ENCODE results near the gene FCGR2B.
"Not testable (repeated sequence)": the region's sequence is repeated elsewhere in the genome, so short reads cannot be mapped to it uniquely, and the experiment has no call there.

Gene FCGR2B

DNA sequence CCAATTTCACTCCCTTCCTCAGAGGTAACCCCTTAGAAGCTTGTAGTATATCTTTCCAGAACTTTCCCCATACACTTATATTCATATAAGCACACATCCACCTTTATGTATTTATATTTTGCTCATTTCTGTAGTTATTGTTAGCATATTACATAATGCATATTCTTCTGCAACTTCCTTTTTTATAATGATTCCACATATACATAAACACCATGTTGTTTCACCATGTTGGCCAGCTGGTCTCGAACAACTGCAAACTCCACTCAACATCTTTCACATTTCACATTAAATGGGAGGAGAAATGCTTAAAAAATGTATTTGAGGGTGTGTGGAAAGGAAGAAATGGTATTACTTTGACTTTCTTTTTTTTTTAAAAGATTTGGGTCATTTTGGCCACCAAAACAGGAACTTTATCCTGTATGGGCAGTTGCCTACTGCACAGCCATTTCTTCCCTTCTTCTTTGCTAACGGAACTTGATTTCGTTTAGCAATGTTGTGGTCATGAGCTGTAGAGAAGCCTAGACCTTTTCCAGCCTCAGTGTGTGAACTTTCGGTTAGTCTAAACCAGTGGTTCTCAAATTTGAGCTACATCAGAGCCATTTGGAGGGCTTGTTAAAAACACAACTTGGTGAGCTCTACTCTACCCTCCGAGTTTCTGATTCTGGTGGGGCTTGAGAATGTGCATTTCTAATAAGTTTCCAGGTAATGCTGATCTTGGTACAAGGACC lies 19.3 kb upstream of the FCGR2B start:
- in situ Hi-C loops (cut with HindIII; ENCODE audit: low pct_ligation_motif_present, low pct_unique_long_range_greater_than_20kb, low sequenced_read_pairs) = not testable (repeated sequence)

DNA sequence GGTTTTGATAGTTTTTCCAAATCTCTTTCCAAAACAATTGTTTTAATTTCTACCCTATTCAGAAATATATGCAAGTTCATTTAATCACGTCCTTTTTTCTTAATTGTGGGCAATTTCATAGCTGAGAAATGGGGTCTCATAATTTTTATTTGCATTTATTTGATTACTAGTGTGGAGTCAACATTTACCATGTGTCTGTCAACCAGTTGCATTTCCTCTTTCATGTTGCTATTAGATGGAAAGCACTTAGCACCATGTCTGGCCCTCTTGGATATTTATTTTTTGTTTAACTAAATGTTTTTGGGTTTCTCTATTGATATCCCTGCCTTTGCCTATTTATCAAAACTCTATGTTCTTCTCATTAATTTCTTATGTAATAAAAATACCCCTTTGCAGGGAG lies 18.1 kb upstream of the FCGR2B start:
- in situ Hi-C loops (cut with HindIII; ENCODE audit: low pct_ligation_motif_present, low pct_unique_long_range_greater_than_20kb, low sequenced_read_pairs); DNase-seq: not testable (repeated sequence)

More for the DNA sequence above, 19.3 kb upstream of the FCGR2B start:
- DNase-seq = not testable (repeated sequence)

DNA sequence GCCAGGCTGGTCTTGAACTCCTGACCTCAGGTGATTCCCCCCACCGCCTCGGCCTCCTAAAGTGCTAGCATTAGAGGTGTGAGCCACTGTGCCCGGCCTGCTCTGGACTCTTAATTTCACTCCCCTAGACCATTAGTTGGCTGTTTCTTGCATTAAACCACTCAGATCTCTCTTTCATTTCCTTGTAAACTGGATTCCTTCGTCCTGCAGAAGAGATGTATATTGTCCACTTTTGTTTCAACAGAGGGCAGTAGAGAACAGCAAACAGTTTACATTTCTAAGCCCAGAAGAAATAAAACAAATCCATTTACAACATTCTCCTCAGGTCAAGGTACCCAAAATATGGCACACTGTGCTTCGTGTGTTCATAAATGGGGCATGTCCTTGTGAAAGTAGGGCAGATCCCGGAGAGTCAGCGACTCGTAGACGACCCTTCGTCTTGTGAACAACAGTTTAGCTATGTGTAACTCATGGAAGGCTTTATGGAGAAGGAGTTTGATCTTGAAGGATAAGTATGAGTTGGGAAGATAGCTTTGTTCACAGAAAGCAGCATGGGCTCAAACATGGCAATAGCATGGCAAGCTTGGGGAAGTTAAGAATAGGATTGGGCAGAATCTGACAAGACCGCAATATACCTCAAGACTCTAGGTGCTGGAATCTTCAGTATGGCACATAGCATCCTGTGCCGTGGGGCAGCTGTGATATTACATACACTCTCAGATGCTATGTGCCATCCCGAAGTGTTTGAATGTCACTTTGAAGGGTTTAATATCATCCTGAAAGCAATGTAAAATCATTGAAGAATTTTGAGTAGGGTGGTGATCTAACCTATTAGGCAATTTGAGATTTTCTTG lies 15.2 kb upstream of the FCGR2B start:
- in situ Hi-C loops (cut with HindIII; ENCODE audit: low pct_ligation_motif_present, low pct_unique_long_range_greater_than_20kb, low sequenced_read_pairs) = not testable (repeated sequence)
- DNase-seq = peak; percentile 44

DNA sequence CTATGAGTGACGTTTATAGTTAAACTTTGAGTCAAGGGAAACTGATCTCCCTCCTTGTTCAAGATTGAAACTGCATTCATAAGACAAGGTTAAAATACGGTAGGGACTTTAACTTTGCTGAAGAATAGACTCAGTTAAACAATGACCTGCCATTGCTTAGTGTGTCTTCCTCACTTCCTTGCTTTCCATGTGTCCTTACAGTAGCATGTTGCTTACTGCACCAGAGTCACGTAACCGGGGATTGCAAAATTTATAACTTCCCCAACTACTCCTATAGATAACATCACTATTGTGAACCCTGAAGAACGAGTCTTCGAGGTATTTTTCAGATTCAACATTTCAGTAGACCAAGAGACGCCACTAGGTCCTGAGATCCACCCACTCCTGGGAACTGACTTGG lies 9.4 kb upstream of the FCGR2B start:
- in situ Hi-C loops (cut with HindIII; ENCODE audit: low pct_ligation_motif_present, low pct_unique_long_range_greater_than_20kb, low sequenced_read_pairs); DNase-seq: not testable (repeated sequence)

DNA sequence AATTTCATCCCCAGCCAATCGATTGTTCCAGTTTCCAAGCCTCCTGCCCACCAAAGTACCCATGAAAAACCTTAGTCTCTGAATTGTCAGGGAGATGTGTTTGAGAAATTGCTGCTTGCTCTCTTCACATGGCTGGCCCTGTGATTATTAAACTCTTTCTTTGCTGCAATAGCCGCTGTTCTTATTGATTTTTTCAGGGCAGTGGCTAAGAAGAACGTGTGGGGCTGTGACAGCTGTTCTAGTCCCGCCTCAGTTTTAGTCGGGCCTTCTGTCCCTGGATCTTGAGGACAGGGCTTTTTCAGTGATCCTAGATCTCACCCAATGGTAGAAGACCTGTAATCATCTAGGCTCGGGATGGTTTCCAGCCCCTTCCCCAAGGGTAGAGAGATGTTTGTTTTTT lies 9.0 kb upstream of the FCGR2B start:
- in situ Hi-C loops (cut with HindIII; ENCODE audit: low pct_ligation_motif_present, low pct_unique_long_range_greater_than_20kb, low sequenced_read_pairs); DNase-seq: not testable (repeated sequence)

DNA sequence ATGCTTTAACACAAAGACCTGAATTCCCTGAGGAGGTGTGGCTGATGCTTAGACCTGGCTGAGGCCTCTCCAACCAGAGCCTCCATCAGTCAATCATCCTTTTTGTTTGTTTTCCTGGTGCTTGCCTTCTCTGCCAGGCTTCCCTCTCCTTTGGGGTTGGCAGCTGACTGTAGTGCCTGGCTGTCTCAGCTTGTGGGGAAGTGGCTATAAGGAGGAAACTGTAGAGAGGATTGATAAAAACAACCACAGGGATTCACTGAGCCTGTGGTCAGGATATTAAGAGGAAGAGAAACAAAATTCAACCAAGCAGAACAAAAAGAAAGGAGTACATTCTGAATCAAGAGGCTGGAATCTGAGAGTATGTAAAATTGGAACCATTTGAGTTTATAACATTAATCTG lies 4.4 kb upstream of the FCGR2B start:
- in situ Hi-C loops (cut with HindIII; ENCODE audit: low pct_ligation_motif_present, low pct_unique_long_range_greater_than_20kb, low sequenced_read_pairs); DNase-seq: not testable (repeated sequence)

DNA sequence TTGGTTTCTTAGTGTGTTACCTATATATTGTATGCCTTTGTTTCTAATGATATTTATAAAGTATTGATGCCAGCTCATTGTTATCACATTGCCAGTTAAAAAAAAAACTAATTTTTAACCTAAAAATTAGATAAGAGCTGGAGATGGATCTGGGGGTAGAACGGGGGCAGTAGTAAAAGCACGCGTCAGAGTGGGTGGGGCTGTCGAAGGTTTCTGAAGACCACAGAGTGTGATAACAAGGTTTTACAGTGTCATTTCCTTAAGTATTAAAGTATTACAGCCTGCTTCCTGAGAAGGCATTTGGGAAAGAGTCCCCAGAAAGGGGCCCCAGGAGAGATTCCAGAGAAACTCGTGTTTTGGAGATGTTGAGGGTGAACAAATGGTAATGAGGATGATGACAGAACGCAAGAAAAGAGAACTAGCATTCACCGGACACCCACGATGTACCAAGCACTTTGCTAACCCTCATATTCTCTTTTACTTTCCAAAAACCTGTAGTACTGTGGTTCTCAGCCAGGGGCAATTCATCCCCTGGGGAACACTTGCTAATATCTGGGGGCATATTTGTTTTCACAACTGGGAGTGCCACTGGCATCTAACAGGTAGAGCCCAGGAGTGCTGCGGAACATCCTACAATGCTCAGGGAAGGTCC lies 1.2 kb upstream of the FCGR2B start:
- in situ Hi-C loops (cut with HindIII; ENCODE audit: low pct_ligation_motif_present, low pct_unique_long_range_greater_than_20kb, low sequenced_read_pairs); DNase-seq: not testable (repeated sequence)

DNA sequence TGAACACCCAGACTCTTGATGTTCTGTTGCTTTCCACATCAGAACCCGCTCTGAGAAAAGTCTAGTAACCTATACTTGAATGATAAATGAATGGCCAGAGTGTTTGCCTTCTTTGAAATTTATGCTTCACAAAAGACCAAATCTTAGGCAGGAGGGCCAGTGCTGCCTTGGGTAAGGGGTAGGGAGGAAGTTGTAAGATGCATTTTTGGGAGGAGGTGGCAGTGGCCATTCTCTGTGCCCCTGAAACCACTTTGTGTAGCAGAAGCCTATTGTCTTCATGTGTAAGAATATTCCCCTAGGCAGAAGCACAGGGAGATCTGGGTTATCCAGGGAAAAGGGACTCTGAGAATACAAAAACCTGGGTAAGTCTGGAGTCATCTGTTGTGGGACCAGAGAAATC lies 626 bp downstream of the FCGR2B start:
- in situ Hi-C loops (cut with HindIII; ENCODE audit: low pct_ligation_motif_present, low pct_unique_long_range_greater_than_20kb, low sequenced_read_pairs); DNase-seq: not testable (repeated sequence)

DNA sequence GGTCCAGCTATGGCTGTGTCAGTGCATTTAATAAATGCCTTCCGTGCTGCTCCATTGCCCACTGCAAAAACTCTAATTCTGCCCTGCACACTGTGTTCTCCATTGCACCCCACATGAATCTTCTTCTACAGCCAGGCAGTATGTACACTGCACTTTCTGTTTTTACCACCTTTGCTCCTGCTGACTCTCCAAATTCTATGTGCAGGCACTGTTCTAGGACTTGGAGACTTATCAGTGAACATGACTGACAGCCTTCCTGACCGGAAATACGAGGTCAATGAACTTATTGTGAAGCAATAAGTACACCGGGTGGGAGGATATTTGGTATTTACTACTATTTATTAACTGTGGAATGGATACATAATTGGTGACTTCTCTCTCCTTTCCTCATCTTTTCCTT lies 1.7 kb downstream of the FCGR2B start:
- DNase-seq; in situ Hi-C loops (cut with HindIII; ENCODE audit: low pct_ligation_motif_present, low pct_unique_long_range_greater_than_20kb, low sequenced_read_pairs): not testable (repeated sequence)

DNA sequence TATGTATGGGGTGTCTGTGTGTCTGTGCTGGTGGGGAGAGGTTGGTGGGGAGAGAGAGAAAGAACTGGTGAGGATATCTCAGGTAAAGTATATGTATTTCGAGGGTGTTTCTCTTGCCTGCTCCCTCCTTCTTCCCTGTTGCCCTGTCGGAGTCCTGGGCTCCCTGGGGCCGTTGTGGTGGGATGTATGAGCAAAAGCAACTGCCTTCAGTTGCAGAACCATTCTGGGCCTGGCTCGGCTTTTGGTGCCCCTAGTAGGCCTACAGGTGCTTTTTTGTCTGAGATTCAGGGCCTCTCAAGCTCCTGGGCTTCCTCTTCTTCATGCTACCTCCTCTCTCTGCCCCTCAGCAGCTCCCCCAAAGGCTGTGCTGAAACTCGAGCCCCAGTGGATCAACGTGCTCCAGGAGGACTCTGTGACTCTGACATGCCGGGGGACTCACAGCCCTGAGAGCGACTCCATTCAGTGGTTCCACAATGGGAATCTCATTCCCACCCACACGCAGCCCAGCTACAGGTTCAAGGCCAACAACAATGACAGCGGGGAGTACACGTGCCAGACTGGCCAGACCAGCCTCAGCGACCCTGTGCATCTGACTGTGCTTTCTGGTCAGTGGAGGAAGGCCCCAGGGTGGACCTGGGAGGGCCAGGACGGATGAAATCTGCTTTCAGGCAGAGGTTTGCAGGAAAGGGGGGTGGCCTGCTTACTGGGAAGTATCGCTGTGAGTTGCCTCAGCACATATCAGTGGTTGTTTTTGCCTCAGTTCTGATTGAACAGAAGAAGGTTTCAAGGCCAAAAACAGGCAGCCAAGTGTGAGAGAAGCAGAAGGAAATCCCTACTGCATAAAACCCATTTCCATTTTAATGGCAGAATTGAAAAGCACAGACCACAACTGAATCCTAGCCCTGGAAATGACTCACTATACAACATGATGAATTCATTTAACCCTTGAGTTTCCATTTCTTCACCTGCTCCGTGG lies 8.4 kb downstream of the FCGR2B start:
- DNase-seq; in situ Hi-C loops (cut with HindIII; ENCODE audit: low pct_ligation_motif_present, low pct_unique_long_range_greater_than_20kb, low sequenced_read_pairs): not testable (repeated sequence)

DNA sequence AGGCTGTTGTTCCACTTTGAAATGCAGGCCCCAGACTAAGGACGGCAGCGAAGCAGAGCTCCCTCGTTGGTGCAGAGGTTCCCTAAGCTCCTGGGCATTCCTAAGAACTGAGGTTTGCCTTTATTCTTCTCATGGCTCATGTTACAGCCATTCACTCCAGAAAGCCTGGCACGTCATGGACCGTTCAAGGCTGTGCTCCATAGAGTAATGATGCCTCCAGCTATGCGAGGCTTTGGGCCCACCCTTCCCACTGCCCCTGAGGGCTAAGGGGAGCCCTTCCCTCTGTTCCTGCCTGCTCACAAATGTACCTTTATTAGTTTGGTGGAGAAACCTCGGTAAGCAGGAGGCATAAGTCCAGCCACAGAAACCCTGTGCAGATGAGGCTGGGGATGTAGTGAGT lies 10.5 kb downstream of the FCGR2B start:
- in situ Hi-C loops (cut with HindIII; ENCODE audit: low pct_ligation_motif_present, low pct_unique_long_range_greater_than_20kb, low sequenced_read_pairs); DNase-seq: not testable (repeated sequence)

DNA sequence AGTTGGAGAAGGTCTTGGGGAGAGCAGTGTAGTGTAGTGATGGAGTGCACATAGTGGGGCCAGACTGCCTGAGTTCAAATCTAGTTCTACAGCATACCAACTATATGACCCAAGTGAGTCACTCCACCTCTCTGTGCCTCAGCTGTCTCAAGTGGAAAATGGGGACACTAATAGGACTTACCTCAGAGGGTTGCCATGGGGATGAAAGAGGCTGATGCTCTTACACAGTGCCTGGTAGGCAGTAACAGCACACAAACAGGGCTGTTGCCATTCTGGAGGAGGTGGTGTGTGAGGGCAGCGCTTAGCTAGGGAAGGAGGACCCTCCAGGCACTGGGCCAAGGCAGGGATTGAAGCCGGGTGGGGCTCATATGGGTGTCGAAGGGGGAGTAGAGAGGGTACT lies 11.5 kb downstream of the FCGR2B start:
- DNase-seq; in situ Hi-C loops (cut with HindIII; ENCODE audit: low pct_ligation_motif_present, low pct_unique_long_range_greater_than_20kb, low sequenced_read_pairs): not testable (repeated sequence)

DNA sequence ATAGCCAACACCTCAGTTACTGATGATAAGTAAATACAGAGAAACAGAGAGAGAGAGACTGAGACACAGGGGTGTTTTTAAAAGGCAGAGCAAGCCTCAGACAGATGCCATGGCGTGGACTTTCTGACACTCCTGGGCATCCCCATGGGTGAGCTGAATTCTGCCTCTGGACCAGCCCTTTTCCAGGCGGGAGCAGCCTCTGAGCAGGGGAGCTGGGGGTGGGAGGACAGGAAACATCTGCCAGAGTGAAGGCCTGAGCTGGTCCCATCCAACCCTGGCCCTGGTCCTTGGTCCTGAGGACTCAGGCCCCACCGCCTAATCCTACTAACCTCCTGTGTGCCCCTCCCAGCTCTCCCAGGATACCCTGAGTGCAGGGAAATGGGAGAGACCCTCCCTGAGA lies 12.0 kb downstream of the FCGR2B start:
- DNase-seq; in situ Hi-C loops (cut with HindIII; ENCODE audit: low pct_ligation_motif_present, low pct_unique_long_range_greater_than_20kb, low sequenced_read_pairs): not testable (repeated sequence)

DNA sequence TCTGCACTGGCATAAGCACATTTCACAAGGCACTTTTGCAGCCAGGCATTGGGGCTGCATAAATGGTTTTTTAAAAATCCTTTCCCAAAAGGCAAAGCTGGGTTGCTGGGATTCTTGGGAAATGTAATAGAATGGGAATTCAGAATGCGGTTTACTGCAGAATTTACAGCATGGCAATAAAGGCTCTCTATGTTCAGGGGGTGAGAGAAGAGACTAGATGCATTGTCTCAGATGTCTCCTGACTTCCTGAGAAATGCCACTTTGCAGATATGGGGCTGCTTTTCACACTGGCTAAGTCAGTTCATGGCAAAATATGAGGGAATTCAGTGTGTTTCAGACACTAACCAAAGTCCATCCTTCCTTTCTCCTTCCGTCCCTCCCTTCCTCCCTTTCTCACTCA lies 13.5 kb downstream of the FCGR2B start:
- DNase-seq = no peak
- in situ Hi-C loops (cut with HindIII; ENCODE audit: low pct_ligation_motif_present, low pct_unique_long_range_greater_than_20kb, low sequenced_read_pairs) = no loop called here

DNA sequence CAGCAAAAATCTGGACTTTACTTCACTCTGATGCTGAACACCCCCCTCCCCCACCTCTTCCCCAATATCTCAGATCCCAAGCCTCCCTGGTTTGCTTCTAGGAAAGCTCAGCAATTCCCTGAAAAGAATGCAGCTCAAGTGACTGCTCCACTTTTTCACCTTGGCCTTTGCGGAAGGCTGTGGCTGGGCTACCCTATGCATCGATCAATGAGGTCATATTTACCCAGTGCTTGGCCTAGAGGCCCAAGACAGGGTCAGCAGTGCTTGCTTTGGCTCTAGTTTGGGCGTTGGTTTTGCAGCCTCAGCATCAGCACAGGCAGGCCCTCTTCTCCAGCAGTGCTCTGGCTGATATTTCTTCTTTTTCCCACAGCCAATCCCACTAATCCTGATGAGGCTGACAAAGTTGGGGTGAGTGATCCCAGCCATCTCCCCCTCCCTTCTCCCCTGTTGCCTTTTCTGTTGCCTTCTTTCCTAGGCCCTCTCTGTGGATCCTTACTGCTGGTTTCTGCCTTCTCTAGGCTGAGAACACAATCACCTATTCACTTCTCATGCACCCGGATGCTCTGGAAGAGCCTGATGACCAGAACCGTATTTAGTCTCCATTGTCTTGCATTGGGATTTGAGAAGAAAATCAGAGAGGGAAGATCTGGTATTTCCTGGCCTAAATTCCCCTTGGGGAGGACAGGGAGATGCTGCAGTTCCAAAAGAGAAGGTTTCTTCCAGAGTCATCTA lies 14.2 kb downstream of the FCGR2B start:
- in situ Hi-C loops (cut with HindIII; ENCODE audit: low pct_ligation_motif_present, low pct_unique_long_range_greater_than_20kb, low sequenced_read_pairs) = no loop called here
- DNase-seq = no peak

DNA sequence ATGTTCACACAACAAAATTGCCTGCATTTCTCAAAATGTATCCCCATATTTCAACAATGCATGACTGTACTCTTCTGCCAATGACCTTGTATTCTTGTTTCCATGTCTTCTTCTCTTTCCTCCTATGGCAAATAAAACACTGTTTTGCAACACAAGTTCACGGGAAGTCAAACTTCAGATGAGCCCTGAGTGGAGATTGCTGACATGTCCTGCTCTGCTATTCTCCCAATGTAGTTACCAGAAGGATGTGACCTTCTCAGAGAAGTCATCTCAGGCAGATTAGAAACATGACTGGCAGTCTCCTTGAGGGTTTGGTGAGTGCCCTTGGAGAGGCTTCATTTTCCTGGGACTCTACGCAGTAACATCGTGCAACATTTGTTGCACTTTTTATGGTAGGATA lies 15.6 kb downstream of the FCGR2B start:
- in situ Hi-C loops (cut with HindIII; ENCODE audit: low pct_ligation_motif_present, low pct_unique_long_range_greater_than_20kb, low sequenced_read_pairs) = no loop called here
- DNase-seq = no peak

DNA sequence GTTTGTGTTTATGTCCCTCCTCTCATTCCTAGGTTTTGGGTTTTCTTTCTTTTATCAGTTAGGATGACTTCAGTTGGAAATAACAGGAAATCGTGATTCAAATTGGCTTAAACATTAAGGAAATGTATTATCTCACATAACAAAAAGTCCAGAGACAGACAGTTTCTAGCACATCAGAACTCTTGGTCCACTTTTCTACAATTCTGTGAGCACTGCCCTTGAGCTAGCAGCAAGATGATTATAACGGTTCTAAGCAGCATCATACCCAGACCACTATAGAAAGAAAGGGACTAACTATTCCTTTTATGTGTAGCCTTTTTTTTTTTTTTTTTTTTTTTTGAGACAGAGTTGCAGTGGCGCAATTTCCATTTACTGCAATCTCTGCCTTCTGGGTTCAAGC lies 18.9 kb downstream of the FCGR2B start:
- DNase-seq = no peak
- in situ Hi-C loops (cut with HindIII; ENCODE audit: low pct_ligation_motif_present, low pct_unique_long_range_greater_than_20kb, low sequenced_read_pairs) = no loop called here

DNA sequence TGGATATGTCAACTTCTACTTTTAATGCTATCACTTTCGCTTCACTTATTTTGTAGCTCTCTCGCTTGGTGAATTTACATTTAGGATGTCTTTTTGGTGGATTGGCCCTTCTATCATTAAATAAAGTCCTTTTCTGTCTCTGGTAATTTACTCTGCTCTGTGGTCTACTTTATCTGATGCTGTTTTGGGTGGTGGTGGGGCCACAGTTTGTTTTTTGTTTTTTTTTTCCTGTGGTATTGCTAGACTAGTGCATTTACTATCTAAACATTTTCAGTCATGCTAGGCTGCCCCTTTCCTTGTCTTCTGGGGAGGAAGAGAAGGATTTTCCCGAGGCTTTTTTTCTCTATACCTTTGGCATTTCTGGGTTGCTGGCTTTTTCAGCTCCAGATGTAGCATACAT lies 26.0 kb downstream of the FCGR2B start:
- no peak for DNase-seq

More for the DNA sequence above, 26.0 kb downstream of the FCGR2B start:
- in situ Hi-C loops (cut with HindIII; ENCODE audit: low pct_ligation_motif_present, low pct_unique_long_range_greater_than_20kb, low sequenced_read_pairs) = no loop called here
